GM12892 (cell line): ENCODE data around the gene SLC22A17.

Source experiments
- POLR2A ChIP-seq: IDR thresholded peaks from 2 replicates; pipeline ENCODE4 v1.6.1; 2011; ENCODE audit warnings: low read depth, low read length, control low read depth
- POLR2AphosphoS5 ChIP-seq: IDR thresholded peaks from 2 replicates; pipeline ENCODE4 v1.6.1; 2011; ENCODE audit warnings: low read depth, low read length, control low read depth

GRCh38 chr14:23389396-23389795, 36.7 kb upstream of the SLC22A17 start:
- no peak for TF ChIP-seq POLR2AphosphoS5
- TF ChIP-seq POLR2A = no peak
